ENCODE results near the gene WDR46. TPM values are rescaled to one million over a fixed set of nuclear protein-coding genes. Genes with fewer than 3 reads are reported as not detected.

WDR46 gene
- total RNA-seq, 1 experiment from 2014 or later = 90.6 TPM

DNA sequence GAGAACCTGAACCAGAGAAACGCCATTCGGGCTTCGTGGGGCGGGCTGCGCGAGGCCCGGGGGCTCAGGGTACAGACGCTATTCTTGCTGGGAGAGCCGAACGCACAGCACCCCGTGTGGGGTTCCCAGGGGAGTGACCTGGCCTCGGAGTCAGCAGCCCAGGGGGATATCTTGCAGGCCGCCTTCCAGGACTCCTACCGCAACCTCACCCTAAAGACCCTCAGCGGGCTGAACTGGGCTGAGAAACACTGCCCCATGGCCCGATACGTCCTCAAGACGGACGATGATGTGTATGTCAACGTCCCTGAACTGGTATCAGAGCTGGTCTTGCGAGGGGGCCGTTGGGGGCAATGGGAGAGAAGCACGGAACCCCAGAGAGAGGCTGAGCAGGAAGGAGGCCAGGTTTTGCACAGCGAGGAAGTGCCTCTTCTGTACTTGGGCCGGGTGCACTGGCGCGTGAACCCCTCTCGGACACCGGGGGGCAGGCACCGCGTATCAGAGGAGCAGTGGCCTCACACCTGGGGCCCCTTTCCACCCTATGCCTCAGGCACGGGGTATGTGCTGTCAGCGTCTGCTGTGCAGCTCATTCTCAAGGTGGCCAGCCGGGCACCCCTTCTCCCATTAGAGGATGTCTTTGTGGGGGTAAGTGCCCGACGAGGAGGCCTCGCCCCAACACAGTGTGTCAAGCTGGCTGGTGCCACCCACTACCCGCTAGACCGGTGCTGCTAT is 11.2 kb downstream of the WDR46 start:
- peaks cover 28 to 52% of the 10 kb centered on the region in 2 experiments for H3K36me3 ChIP-seq (ENCODE audit: control insufficient read depth in 1 of 2, insufficient read depth in 2 of 2, low read length in 2 of 2)

More for the DNA sequence above, 11.2 kb downstream of the WDR46 start:
- Histone ChIP-seq H3K9me3 (ENCODE audit: control insufficient read depth in 1 of 2, insufficient read depth in 1 of 2, low read depth in 1 of 2, low read length in 2 of 2) (no peaks in the 10 kb centered on the region), H2AFZ (ENCODE audit: low read depth, low read length, poor library complexity, severe bottlenecking) (no peak overlapping the region), H3K4me3 (replicated peaks in 1 of 2; ENCODE audit: low read depth in 1 of 2, low read length in 2 of 2) (no peak overlapping the region), H4K20me1 (ENCODE audit: insufficient read depth) (peaks cover 22% of the 10 kb centered on the region), H3K27ac (ENCODE audit: low read depth, low read length) (peak overlapping the region; percentile 82), H3K4me1 (ENCODE audit: control insufficient read depth in 1 of 2, insufficient read depth in 2 of 2, low read length in 2 of 2) (peaks cover 43 to 67% of the 10 kb centered on the region in 2 experiments), H3K9ac (ENCODE audit: low read length) (peak overlapping the region; percentile 98), H3K9me2 (ENCODE audit: insufficient read depth) (no peaks in the 10 kb centered on the region), H3K27me3 (ENCODE audit: insufficient read depth, low read length) (no peaks in the 10 kb centered on the region), H3K4me2 (ENCODE audit: low read length) (peak overlapping the region; percentile 86), H3K79me2 (ENCODE audit: insufficient read depth, low read length) (peaks cover 34% of the 10 kb centered on the region)
- POLR2A ChIA-PET = interaction anchor here (0.8 to 2.4 kb wide), 9 partner anchors 11 to 132 kb away, joined by 3 to 12 read pairs (median 6); partner anchors contain the start of genes PFDN6, RGL2 and WDR46
- CTCF ChIA-PET = interaction anchor here (1.2 to 1.8 kb wide), 6 partner anchors 11 to 148 kb away, joined by 3 to 9 read pairs (median 6); partner anchors contain the start of genes PFDN6, RGL2, WDR46 and ZBTB22
- intact Hi-C loops (cut with micrococcal nuclease) = loop anchor here (1.0 kb wide), 1 partner anchor 67 kb away; no protein-coding TSS in a partner anchor
- BruUV-seq (replicated peaks) = no TSS peak
- no peak for TF ChIP-seq ZNF274 (IDR thresholded peaks at IDR 0.05; ENCODE audit: low read depth, low read length)
- no peak for TF ChIP-seq ZFX (IDR thresholded peaks at IDR 0.05)
- TF ChIP-seq CTCF (IDR thresholded peaks at IDR 0.05 in 2 of 3, conservative IDR thresholded peaks at IDR 0.05 in 1 of 3; ENCODE audit: borderline replicate concordance in 1 of 3, insufficient read depth in 1 of 3, low read depth in 2 of 3, low read length in 2 of 3) = peak in 1 of 3 experiments; percentile 26; a peak in 1 of 6 replicates
- TF ChIP-seq CEBPB (IDR thresholded peaks at IDR 0.05; ENCODE audit: low read depth) = no peak
- RAD21 ChIA-PET (ENCODE audit: low non-redundant PET in 1 of 2, low total read pairs in 2 of 2, uncharacterized antibody in 2 of 2, unreplicated experiment in 2 of 2) = no interaction called here
- ATAC-seq (peak; percentile 9; the same call in 1 of the 2 replicates), DNase-seq (ENCODE audit: low read depth, low spot score) (no peak)

All from HCT116 (cell line).